HepG2 (cell line): ENCODE data around the gene ATP2B2. TPM values are rescaled to one million over a fixed set of nuclear protein-coding genes. Genes with fewer than 3 reads are reported as not detected.
A peak's percentile ranks its signal among the peaks of the same experiment; 100 is the strongest.

ENCODE experiments used
- BCL6 ChIP-seq: IDR thresholded peaks from 2 replicates; pipeline ENCODE4 v1.6.1; 2016; ENCODE audit warnings: missing genetic modification reagents, missing compliant biosample characterization
- CAMTA2 ChIP-seq: sonication (generic); formaldehyde crosslinking; IDR thresholded peaks from 2 replicates; pipeline ENCODE4 v1.4.0; 2020; ENCODE audit warnings: mild to moderate bottlenecking, missing genetic modification reagents, borderline replicate concordance
- CREB1 ChIP-seq, 2 experiments: fragments of 450-650 bp in 1 of 2; IDR thresholded peaks; 2 replicates each; pipeline ENCODE4 v1.6.1; 2016 to 2017; ENCODE audit warnings: control low read depth in 1 of 2, mild to moderate bottlenecking in 1 of 2, missing compliant biosample characterization in 1 of 2, missing genetic modification characterization in 1 of 2
- MBNL3 ChIP-seq: fragments of 250-450 bp; sonication (Bioruptor Pico); conservative IDR thresholded peaks from 2 replicates; pipeline ENCODE4 v1.8.0; 2022; ENCODE audit warnings: mild to moderate bottlenecking, inconsistent platforms
- NCOA1 ChIP-seq: sonication (generic); formaldehyde crosslinking; IDR thresholded peaks from 2 replicates; pipeline ENCODE4 v1.9.0; 2021; ENCODE audit warnings: missing genetic modification reagents
- NR2F6 ChIP-seq, 2 experiments: IDR thresholded peaks; 2 replicates each; pipeline ENCODE4 v1.6.1; 2016; ENCODE audit warnings: antibody characterized with exemption in 1 of 2, mild to moderate bottlenecking in 1 of 2
- ONECUT2 ChIP-seq: sonication (generic); formaldehyde crosslinking; IDR thresholded peaks from 2 replicates; pipeline ENCODE4 v1.4.0; 2020; ENCODE audit warnings: missing genetic modification reagents
- PAX8 ChIP-seq: sonication (generic); formaldehyde crosslinking; IDR thresholded peaks from 2 replicates; pipeline ENCODE4 v1.8.0; 2022; ENCODE audit warnings: mild to moderate bottlenecking, missing genetic modification reagents, borderline replicate concordance
- PPARG ChIP-seq: conservative IDR thresholded peaks from 2 replicates; pipeline ENCODE4 v1.6.1; 2016; ENCODE audit warnings: missing biosample characterization, missing genetic modification reagents
- RFX3 ChIP-seq: IDR thresholded peaks from 2 replicates; pipeline ENCODE4 v1.6.1; 2016; ENCODE audit warnings: missing biosample characterization, missing genetic modification reagents
- RXRB ChIP-seq: IDR thresholded peaks from 2 replicates; pipeline ENCODE4 v1.6.1; 2016; ENCODE audit warnings: borderline replicate concordance, missing genetic modification reagents, missing compliant biosample characterization
- SKIL ChIP-seq: sonication (generic); formaldehyde crosslinking; IDR thresholded peaks from 2 replicates; pipeline ENCODE4 v1.8.0; 2022; ENCODE audit warnings: missing genetic modification reagents, mild to moderate bottlenecking, moderate library complexity, borderline replicate concordance
- SP4 ChIP-seq: sonication (generic); formaldehyde crosslinking; IDR thresholded peaks from 2 replicates; pipeline ENCODE4 v1.8.1; 2023; ENCODE audit warnings: mild to moderate bottlenecking, missing genetic modification reagents
- TGIF2 ChIP-seq: IDR thresholded peaks from 2 replicates; pipeline ENCODE4 v1.6.1; 2016; ENCODE audit warnings: control low read depth, missing compliant biosample characterization
- THYN1 ChIP-seq: sonication (generic); formaldehyde crosslinking; IDR thresholded peaks from 2 replicates; pipeline ENCODE4 v1.8.1; 2023; ENCODE audit warnings: low read depth, mild to moderate bottlenecking, moderate library complexity, missing genetic modification reagents, borderline replicate concordance
- TRAFD1 ChIP-seq: sonication (generic); formaldehyde crosslinking; IDR thresholded peaks from 2 replicates; pipeline ENCODE4 v1.5.1; 2020; ENCODE audit warnings: missing genetic modification reagents, mild to moderate bottlenecking, borderline replicate concordance
- ZBTB25 ChIP-seq: IDR thresholded peaks from 2 replicates; pipeline ENCODE4 v1.6.1; 2018; ENCODE audit warnings: missing genetic modification reagents
- ZFP36 ChIP-seq: fragments of 150-350 bp; IDR thresholded peaks from 2 replicates; pipeline ENCODE4 v1.6.1; 2018; ENCODE audit warnings: borderline replicate concordance, low read length, low read depth; ENCODE audit not compliant: partially characterized antibody
- ZNF138 ChIP-seq: sonication (generic); formaldehyde crosslinking; IDR thresholded peaks from 2 replicates; pipeline ENCODE4 v1.5.0; 2020; ENCODE audit warnings: mild to moderate bottlenecking, low read depth, missing genetic modification reagents
- ZNF232 ChIP-seq: sonication (generic); formaldehyde crosslinking; IDR thresholded peaks from 2 replicates; pipeline ENCODE4 v1.4.0; 2020; ENCODE audit warnings: missing genetic modification reagents, borderline replicate concordance
- ZNF615 ChIP-seq: sonication (generic); formaldehyde crosslinking; IDR thresholded peaks from 2 replicates; pipeline ENCODE4 v1.5.0; 2020; ENCODE audit warnings: mild to moderate bottlenecking, missing genetic modification reagents, borderline replicate concordance
- polyA plus RNA-seq, 8 experiments: library from polyadenylated mRNA; depleted of rRNA in 3 of 8; stranded (reverse) in 7 of 8; unstranded in 1 of 8; fragments of >200 nt; fragmentation: Illumina TruSeq in 4 of 8; extraction: Trizol in 4 of 8; gene quantifications; 2 replicates each; pipeline versions ENCODE4 v1.2.1 to v1.2.3, GENCODE V29; 2011 to 2016; ENCODE audit warnings: low read depth in 4 of 8, missing spikeins in 1 of 8, mixed read lengths in 1 of 8; ENCODE audit not compliant: insufficient read depth in 1 of 8
- total RNA-seq, 5 experiments: library from RNA; depleted of rRNA; stranded (reverse); fragments of >200 nt; fragmentation: Illumina TruSeq; extraction: Trizol; gene quantifications; 2 replicates each; pipeline ENCODE4 v1.2.3, GENCODE V29; 2016; ENCODE audit warnings: low read depth in 1 of 5
- TF ChIP-seq, protein P1 (sequence below): sonication (generic); formaldehyde crosslinking; IDR thresholded peaks from 2 replicates; pipeline ENCODE4 v1.9.0; 2021; ENCODE audit warnings: missing genetic modification reagents, borderline replicate concordance
- TF ChIP-seq, protein P2 (sequence below): sonication (generic); formaldehyde crosslinking; IDR thresholded peaks from 2 replicates; pipeline ENCODE4 v1.4.0; 2020; ENCODE audit warnings: missing genetic modification reagents

ATP2B2 gene
- total and polyA plus RNA-seq, 2 of the 13 experiments (the other 11 are each of a cell fraction or from before 2014, with no cell fraction given), result 1.5 to 2.3 TPM

- TF ChIP-seq RXRB (CRISPR knock-in tag) (peak; percentile 98), SKIL (CRISPR knock-in tag) (peak; percentile 98), PPARG (peak; percentile 93), PAX8 (no peak), CAMTA2 (CRISPR knock-in tag) (no peak), ZNF615 (CRISPR knock-in tag) (no peak), NCOA1 (CRISPR knock-in tag) (peak; percentile 89), SP4 (peak; percentile 82; the same call in 1 of the 2 replicates), RFX3 (CRISPR knock-in tag) (no peak), ZNF232 (CRISPR knock-in tag) (peak; percentile 64; the same call in 1 of the 2 replicates), MBNL3 (CRISPR knock-in tag) (no peak), TRAFD1 (CRISPR knock-in tag) (peak; percentile 93; the same call in 1 of the 2 replicates), THYN1 (CRISPR knock-in tag) (no peak), CREB1 (IDR thresholded peaks at IDR 0.05) (no peak), CREB1 (CRISPR knock-in tag; IDR thresholded peaks at IDR 0.05) (peak; percentile 81), NR2F6 (IDR thresholded peaks at IDR 0.05) (peak; percentile 99), NR2F6 (CRISPR knock-in tag; IDR thresholded peaks at IDR 0.05) (peak; percentile 100), ZNF138 (CRISPR knock-in tag) (no peak), ZFP36 (no peak), TGIF2 (peak; percentile 97), ONECUT2 (CRISPR knock-in tag) (peak; percentile 72; the same call in 1 of the 2 replicates), ZBTB25 (CRISPR knock-in tag) (peak; percentile 82), BCL6 (CRISPR knock-in tag) (peak; percentile 96)
- TF ChIP-seq, protein P1, sequence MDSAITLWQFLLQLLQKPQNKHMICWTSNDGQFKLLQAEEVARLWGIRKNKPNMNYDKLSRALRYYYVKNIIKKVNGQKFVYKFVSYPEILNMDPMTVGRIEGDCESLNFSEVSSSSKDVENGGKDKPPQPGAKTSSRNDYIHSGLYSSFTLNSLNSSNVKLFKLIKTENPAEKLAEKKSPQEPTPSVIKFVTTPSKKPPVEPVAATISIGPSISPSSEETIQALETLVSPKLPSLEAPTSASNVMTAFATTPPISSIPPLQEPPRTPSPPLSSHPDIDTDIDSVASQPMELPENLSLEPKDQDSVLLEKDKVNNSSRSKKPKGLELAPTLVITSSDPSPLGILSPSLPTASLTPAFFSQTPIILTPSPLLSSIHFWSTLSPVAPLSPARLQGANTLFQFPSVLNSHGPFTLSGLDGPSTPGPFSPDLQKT (CRISPR knock-in tag), result no peak
- TF ChIP-seq, protein P2, sequence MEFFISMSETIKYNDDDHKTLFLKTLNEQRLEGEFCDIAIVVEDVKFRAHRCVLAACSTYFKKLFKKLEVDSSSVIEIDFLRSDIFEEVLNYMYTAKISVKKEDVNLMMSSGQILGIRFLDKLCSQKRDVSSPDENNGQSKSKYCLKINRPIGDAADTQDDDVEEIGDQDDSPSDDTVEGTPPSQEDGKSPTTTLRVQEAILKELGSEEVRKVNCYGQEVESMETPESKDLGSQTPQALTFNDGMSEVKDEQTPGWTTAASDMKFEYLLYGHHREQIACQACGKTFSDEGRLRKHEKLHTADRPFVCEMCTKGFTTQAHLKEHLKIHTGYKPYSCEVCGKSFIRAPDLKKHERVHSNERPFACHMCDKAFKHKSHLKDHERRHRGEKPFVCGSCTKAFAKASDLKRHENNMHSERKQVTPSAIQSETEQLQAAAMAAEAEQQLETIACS (CRISPR knock-in tag), result no peak
Observed at GRCh38 chr3:10508619-10509260, 3.4 kb upstream of the ATP2B2 start (continued).
